HepG2 (cell line): ENCODE data around the gene CPT1B. TPM values are rescaled to one million over a fixed set of nuclear protein-coding genes. Genes with fewer than 3 reads are reported as not detected.

ENCODE experiments used
- ARID5B ChIP-seq: IDR thresholded peaks from 2 replicates; pipeline ENCODE4 v1.4.0; 2020; ENCODE audit warnings: mild to moderate bottlenecking, missing genetic modification reagents
- MAX ChIP-seq: IDR thresholded peaks from 2 replicates; pipeline ENCODE4 v1.6.1; 2012; ENCODE audit warnings: inconsistent platforms
- NFKBIZ ChIP-seq: IDR thresholded peaks from 2 replicates; pipeline ENCODE4 v1.6.1; 2018; ENCODE audit warnings: missing genetic modification reagents, missing compliant biosample characterization
- PITX1 ChIP-seq: sonication (generic); formaldehyde crosslinking; IDR thresholded peaks from 2 replicates; pipeline ENCODE4 v1.5.1; 2020; ENCODE audit warnings: mild to moderate bottlenecking, missing genetic modification reagents
- RBM22 ChIP-seq: fragments of 200-400 bp; formaldehyde crosslinking; optimal IDR thresholded peaks from 2 replicates; pipeline ENCODE3; 2017; ENCODE audit warnings: mild to moderate bottlenecking, low read length, moderate library complexity
- REL ChIP-seq: sonication (generic); formaldehyde crosslinking; conservative IDR thresholded peaks from 2 replicates; pipeline ENCODE4 v1.8.0; 2022; ENCODE audit warnings: mild to moderate bottlenecking, missing genetic modification reagents, moderate library complexity
- SNAPC4 ChIP-seq: sonication (generic); formaldehyde crosslinking; IDR thresholded peaks from 2 replicates; pipeline ENCODE4 v1.4.0; 2020; ENCODE audit warnings: mild to moderate bottlenecking, missing genetic modification reagents
- TARDBP ChIP-seq: sonication (generic); formaldehyde crosslinking; IDR thresholded peaks from 2 replicates; pipeline ENCODE4 v1.8.0; 2022; ENCODE audit warnings: mild to moderate bottlenecking, missing genetic modification reagents
- TP53 ChIP-seq: sonication (generic); formaldehyde crosslinking; conservative IDR thresholded peaks from 2 replicates; pipeline ENCODE4 v1.4.0; 2020; ENCODE audit warnings: missing genetic modification reagents
- ZBTB7A ChIP-seq: sonication (generic); formaldehyde crosslinking; IDR thresholded peaks from 2 replicates; pipeline ENCODE4 v1.8.0; 2022; ENCODE audit warnings: mild to moderate bottlenecking, missing genetic modification reagents
- ZNF564 ChIP-seq: sonication (generic); formaldehyde crosslinking; IDR thresholded peaks from 2 replicates; pipeline ENCODE4 v1.8.1; 2023; ENCODE audit warnings: mild to moderate bottlenecking, missing genetic modification reagents
- ZNF704 ChIP-seq: sonication (generic); formaldehyde crosslinking; IDR thresholded peaks from 2 replicates; pipeline ENCODE4 v1.8.1; 2023; ENCODE audit warnings: mild to moderate bottlenecking, inconsistent platforms, moderate library complexity, missing genetic modification reagents, borderline replicate concordance
- ZNF747 ChIP-seq: sonication (generic); formaldehyde crosslinking; IDR thresholded peaks from 2 replicates; pipeline ENCODE4 v1.8.1; 2023; ENCODE audit warnings: missing genetic modification reagents, mild to moderate bottlenecking, borderline replicate concordance
- ZSCAN12 ChIP-seq: sonication (generic); formaldehyde crosslinking; IDR thresholded peaks from 2 replicates; pipeline ENCODE4 v1.9.0; 2021; ENCODE audit warnings: mild to moderate bottlenecking, missing genetic modification reagents
- polyA plus RNA-seq, 8 experiments: library from polyadenylated mRNA; depleted of rRNA in 3 of 8; stranded (reverse) in 7 of 8; unstranded in 1 of 8; fragments of >200 nt; fragmentation: Illumina TruSeq in 4 of 8; extraction: Trizol in 4 of 8; gene quantifications; 2 replicates each; pipeline versions ENCODE4 v1.2.1 to v1.2.3, GENCODE V29; 2011 to 2016; ENCODE audit warnings: low read depth in 4 of 8, missing spikeins in 1 of 8, mixed read lengths in 1 of 8; ENCODE audit not compliant: insufficient read depth in 1 of 8
- total RNA-seq, 5 experiments: library from RNA; depleted of rRNA; stranded (reverse); fragments of >200 nt; fragmentation: Illumina TruSeq; extraction: Trizol; gene quantifications; 2 replicates each; pipeline ENCODE4 v1.2.3, GENCODE V29; 2016; ENCODE audit warnings: low read depth in 1 of 5
- TF ChIP-seq, protein P1 (sequence below): sonication (generic); formaldehyde crosslinking; IDR thresholded peaks from 2 replicates; pipeline ENCODE4 v1.9.0; 2022; ENCODE audit warnings: low read depth, missing genetic modification reagents

Gene CPT1B
- total and polyA plus RNA-seq, 2 of the 13 experiments (the other 11 are each of a cell fraction or from before 2014, with no cell fraction given), result 9.2 to 19.5 TPM

- TF ChIP-seq ARID5B (no peak), TP53 (no peak), ZSCAN12 (CRISPR knock-in tag) (no peak), SNAPC4 (CRISPR knock-in tag) (no peak), RBM22 (peak; percentile 42), ZNF747 (CRISPR knock-in tag) (no peak), ZNF564 (CRISPR knock-in tag) (no peak), ZNF704 (CRISPR knock-in tag) (no peak), TARDBP (CRISPR knock-in tag) (no peak), PITX1 (CRISPR knock-in tag) (no peak), MAX (no peak), REL (CRISPR knock-in tag) (no peak), ZBTB7A (no peak), NFKBIZ (CRISPR knock-in tag) (no peak)
- TF ChIP-seq, protein P1, sequence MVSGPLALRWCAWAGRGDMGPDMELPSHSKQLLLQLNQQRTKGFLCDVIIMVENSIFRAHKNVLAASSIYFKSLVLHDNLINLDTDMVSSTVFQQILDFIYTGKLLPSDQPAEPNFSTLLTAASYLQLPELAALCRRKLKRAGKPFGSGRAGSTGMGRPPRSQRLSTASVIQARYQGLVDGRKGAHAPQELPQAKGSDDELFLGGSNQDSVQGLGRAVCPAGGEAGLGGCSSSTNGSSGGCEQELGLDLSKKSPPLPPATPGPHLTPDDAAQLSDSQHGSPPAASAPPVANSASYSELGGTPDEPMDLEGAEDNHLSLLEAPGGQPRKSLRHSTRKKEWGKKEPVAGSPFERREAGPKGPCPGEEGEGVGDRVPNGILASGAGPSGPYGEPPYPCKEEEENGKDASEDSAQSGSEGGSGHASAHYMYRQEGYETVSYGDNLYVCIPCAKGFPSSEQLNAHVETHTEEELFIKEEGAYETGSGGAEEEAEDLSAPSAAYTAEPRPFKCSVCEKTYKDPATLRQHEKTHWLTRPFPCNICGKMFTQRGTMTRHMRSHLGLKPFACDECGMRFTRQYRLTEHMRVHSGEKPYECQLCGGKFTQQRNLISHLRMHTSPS (CRISPR knock-in tag), result no peak
These were observed at the start of gene CPT1B (continued) for GRCh38 chr22:50577987-50578775.
